GM18511 (cell line): ENCODE measurements around the gene SHISAL1.
"Not testable (repeated sequence)": the region's sequence is repeated elsewhere in the genome, so short reads cannot be mapped to it uniquely, and the experiment has no call there.

ENCODE experiments used
- ATAC-seq: cut with Tn5 transposase; IDR thresholded peaks from one replicate; pipeline ENCODE4 v1.9.1; 2021; ENCODE audit warnings: mild to moderate bottlenecking, moderate library complexity; ENCODE audit not compliant: unreplicated experiment

Gene SHISAL1

DNA sequence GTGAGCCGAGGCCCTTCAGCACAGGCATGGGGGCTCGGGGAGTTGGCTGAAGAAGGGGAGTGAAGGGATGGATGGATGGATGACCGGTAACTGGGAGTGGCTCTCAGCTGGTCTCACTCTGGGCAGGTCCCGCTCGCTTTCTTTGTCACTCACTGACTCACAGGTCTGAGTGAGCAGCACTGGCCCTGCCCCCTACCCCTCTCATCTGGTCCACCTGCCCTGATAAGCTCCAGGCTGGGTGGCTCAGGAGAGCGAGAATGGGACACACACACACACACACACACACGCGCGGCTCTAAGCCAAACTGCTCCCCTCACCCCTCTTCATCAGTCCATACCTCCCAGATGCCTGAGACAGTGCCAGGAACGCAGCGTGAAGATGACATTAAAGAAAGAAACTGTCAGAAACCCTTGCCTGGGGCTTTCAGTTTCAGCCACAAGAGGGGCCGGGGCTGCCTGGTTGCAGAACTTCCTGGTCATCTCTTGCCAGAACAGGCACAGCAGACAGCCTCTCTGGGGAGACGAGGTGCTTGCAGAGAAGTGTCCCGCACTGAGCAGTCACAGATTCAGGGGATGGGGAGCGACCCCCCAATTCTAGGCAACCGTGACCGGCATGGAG, 16.5 kb upstream of the SHISAL1 start:
- ATAC-seq: peak; percentile 86

DNA sequence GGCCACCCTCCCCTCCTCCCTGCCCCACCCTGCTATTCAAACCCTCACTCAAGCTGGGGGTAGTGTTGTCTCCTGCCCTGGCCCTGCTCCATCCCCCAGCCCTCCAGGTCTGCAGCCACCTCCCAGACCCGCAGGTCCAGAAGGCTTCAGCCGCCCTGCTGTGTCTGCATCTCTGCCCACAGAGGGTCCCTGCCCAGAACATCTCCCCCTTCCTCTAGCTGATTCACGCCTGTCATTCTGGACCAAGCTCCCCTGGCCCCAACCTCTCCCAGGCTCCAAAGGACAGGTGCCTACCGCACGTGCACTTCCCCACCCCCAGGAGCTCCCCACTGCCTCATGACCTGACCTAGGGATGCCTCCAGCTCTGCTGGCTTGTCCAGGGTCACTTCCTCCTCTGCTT, 16.0 kb upstream of the SHISAL1 start:
- no peak for ATAC-seq

DNA sequence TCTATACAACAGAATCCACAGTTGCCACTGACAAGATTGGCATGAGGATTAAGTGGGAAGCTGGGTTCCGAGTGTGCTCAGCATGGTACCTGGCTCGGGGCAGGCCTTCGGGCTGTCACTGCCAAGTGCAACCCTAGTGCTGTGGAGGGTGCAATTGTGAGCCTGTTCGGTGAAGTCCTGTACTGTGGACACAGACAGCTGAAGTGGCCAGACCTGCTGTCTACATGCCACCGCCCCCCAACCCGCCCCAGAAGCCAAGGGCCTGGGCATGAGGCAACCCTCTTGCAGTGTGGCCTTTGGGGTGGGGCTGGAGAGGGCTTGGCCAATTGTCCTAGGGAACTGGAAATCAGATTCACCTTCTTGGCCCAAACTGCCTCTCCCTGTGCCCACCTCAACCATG, 15.6 kb upstream of the SHISAL1 start:
- no peak for ATAC-seq

DNA sequence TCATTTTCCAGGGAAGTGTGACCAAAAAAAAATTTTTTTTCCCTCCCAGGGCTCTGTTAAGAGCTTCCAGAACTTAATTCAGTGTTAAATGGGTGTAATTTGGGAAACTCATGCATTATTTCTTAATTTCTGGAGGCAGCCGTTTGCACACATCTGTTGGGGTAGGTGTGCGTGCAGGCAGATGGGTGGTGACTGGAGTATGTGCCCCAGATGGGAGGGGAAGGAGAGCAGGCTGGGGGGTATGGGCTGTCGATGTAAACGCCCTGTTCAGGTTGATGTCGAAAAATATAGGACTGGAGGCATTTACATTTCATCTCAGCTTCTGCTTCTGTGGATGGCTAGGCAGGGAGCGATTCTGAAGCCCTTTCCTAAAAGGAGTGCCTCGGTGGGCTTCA, 13.7 kb upstream of the SHISAL1 start:
- no peak for ATAC-seq

DNA sequence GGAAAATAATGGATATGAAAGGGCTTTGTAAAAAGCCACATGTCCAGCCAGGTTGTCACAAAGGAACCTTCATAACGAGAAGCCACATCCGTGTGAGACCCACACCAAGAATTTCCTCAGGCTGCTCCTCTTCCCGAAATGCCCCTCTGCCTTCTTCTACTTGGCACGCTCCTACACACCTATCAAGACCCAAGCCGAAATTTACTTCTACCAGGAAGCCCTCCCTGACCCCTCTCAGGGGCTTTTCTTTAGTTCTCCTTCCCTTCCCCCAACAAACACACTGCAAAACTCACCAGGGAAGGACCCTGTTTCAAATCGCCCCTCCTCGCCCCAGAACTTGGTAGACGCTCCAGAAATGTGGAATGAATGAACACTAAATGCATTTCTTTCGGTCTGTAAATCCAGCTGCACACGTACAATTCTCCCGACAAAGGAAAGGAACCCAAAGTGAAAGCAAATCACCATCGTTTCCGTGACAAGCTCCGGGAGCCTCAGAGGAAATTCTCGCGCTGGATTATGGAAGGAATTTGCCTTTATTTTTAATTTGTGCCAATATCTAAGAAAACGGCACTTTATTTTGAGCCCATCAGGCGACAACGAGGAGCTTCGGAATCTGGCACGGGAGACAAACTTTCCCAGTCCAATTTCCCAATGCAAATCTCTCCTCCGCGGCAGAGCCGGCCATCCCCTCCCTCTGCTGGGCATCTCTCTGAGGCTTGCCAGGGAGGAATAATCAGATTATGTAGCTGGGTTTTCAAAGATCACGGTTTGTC, 13.2 kb upstream of the SHISAL1 start:
- no peak for ATAC-seq

DNA sequence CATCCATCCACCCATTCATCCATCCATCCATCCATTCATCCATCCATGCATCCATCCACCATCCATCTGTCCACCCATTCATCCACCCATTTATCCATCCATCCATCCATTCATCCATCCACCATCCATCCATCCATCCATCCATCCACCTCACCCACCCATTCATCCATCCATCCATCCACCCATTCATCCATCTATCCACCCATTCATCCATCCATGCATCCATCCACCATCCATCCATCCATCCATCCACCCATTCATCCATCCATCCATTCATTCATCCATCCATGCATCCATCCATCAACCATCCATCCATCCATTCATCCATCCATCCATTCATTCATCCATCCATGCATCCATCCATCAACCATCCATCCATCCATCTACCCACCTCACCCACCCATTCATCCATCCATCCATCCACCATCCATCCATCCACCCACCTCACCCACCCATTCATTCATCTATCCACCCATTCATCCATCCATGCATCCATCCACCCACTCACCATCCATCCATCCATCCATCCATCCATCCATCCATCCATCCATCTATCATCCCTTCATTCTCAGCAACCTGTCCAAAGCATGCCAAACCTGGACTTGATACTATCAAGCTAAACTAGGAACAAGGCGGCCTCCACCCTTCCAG, 10.5 kb upstream of the SHISAL1 start:
- ATAC-seq: not testable (repeated sequence)

DNA sequence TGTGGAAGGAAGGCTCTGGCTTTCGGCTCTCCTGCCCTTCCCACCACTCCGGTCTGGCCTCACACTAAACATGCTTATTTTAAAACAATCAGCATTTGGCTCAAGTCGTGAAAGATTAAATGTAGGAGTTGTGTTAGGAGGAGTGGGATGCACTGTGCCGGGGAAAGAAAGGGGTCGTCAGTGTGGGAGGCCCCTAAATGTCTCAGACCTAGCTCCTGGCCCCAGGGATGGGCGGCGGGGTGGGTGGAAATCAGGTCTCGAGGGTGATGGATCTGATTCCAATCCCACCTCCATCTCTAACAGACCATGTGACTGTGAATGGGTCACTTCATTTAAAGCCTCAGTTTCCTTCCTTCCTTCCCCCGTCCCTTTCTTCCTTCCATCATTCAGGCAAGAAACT, 6.9 kb upstream of the SHISAL1 start:
- ATAC-seq: no peak

DNA sequence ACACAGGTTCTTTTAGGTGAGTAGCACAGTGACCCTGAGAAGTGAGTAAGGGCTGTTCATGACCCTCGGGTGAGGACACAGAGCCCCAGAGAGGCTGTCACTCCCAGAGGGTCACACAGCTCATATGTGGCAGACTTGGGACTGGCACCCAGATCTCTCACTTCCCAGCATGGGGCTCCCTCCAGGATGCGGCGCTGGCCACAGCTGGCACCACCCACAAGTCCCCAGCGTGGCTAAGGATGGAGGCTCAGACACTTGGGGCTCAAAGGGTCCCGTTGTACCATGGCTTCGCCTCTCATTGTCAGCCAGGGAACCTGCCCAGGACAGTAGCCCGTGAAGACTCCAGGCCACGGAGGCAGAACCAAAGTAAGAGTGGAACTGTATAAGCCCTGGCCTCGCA, 6.0 kb upstream of the SHISAL1 start:
- ATAC-seq: no peak

DNA sequence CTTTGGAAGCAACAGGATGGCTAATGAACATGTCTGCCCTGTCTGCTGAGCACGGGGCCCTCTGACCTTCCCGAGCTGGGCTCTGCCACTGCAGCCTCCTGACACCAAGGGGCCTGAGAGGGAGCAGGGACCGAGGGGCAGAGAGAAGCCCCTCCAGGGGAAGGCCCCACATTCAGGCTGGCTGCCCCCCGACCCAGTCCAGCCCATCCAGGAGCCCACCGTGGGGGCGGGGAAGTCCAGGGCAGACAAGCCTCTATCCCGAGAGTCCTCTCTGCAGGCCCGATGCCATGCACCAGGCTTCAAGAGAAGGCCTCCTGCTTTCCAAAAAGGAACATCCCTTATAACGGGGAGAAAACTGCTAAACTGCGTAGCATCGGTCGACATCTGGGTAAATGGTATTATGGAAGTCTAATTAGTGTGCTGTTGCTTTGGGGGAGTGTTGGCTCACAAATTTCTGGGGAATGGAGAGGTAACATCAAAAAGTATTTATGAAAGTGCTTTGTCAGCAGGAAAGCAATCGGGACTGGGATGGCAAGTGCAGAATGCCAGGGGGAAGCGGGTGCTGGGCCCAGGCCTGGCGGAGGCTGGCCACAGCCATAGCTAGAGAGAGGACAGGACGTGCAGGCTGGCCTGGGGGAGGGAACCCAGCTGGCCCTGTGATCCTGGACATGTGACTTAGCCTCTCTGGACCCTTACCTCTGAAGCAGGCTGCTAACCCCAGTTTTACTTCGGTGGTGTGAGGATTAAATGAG, 5.3 kb upstream of the SHISAL1 start:
- ATAC-seq: no peak

DNA sequence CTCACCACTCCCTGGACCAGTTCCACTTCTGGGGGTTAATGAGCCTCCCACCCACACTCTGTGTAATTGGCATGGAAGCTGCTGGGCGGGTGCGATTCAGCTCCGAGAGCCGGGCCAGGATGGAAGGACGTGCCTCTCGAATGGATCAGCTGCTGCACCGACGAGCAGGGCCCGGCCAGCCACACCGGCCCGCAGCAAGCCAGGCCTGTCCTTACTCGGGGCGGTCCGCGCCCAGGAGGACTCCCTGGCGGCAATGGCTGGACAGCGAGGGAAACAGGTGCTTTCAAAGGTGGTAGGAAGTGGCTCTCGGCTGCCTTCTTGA, 4.3 kb upstream of the SHISAL1 start:
- ATAC-seq: no peak

DNA sequence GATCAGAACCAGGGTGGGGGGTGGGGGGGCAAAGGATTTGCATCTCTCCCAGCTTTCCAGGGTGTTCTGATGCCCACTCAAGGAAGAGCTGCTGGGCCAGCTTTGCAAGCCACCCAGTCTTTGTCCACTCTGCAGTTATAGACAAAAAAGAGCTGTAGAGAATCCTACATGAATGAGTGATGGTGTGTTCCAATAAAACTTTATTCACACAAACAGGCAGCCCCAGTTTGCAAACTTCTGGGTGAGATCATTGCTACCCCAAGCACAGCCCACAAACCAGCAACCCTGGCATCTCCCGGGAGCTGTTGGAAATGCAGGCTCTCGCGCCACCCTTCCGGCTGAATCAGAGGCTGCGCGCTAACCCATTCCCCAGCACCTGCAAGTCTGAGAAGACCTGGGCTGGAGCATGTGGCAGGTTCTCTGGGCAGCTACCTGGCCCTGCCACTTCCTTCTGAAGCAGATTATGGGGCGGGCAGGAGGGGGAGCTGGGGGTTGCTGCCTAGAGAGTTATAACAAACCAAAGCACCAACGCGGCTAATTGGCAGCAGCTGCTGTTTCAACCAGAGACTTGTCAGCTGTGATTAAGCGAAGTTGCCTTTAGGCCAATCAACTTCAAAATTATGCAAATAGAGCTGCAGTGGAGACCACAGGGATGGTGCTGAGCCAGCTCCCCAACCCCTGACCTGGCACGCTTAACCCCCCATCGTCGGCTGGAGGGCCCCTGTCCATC, 3.8 kb upstream of the SHISAL1 start:
- ATAC-seq: no peak

DNA sequence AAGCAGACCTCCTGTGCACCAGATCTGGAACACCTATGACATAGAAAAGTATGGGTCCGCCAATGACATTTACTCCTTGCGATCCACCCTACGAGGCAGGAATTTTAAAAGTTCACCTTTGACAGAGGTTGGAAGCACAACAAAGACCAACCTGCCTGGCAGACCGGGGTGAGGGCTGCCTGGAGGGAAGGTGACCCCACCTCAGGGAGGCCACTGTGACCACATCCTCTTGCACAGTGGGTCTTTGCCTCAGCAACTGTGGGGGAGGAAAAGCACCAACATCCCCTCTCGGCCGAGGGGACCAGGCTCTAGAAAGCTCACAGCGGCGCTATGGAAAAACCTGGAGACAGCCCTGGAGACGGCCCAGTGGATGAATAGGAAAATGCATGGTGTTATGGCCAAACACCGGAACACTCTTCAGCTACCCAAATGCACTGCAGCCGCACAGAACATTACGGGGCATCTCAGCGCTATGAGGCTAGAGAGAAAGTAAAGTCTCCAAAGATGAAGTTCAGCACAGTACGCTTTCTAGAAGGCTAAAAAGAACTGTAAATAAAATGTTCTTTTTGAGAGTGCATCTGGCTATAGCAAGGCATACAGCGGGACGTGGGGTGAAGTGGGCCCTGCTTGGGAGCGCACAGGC, 1.8 kb upstream of the SHISAL1 start:
- ATAC-seq: no peak

DNA sequence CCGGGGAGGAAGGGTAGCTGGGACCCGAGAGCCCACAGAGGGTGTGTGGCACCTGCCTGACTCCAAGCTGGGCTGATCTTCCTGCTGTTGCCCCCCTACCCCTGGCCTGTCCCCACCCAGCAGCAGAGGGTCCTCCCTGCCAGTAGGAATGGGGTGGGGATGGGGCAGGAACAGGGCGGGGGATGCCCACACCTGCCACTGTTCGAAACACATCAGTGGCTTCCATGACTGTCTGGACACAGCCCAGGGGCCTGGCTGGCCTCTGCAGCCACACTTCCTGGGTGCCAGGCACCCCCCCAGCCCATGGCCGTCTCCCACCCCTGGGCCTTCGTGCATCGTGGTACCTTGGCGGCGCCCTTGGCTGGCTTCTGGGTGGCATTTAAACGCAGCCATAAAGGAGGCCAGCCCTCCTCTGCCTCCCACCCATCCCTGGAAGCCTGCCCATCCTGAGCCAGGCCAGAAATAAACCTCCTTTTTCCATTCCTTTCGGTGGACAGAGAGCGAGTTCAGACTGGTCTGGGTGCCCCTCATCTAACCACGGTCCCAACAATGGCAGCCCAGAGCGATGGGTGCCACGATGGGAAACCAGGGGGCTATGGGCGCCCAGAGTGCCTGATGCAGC, 745 bp upstream of the SHISAL1 start:
- no peak for ATAC-seq

DNA sequence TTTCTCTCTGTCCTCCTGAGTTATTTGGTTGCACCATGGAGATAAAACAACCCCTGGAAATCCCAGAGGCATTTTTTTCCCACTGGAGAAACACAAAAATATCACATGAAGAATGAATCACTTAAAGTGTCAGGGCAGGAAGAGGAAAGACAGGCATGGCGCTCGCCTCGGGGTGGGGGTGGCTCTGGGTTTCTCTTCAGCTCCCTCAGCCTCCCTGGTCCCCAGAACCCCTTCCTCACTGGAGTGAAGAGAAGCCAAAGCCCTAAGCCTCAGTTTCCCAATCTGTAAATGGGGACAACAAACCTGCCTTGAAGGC, 938 bp downstream of the SHISAL1 start:
- no peak for ATAC-seq

DNA sequence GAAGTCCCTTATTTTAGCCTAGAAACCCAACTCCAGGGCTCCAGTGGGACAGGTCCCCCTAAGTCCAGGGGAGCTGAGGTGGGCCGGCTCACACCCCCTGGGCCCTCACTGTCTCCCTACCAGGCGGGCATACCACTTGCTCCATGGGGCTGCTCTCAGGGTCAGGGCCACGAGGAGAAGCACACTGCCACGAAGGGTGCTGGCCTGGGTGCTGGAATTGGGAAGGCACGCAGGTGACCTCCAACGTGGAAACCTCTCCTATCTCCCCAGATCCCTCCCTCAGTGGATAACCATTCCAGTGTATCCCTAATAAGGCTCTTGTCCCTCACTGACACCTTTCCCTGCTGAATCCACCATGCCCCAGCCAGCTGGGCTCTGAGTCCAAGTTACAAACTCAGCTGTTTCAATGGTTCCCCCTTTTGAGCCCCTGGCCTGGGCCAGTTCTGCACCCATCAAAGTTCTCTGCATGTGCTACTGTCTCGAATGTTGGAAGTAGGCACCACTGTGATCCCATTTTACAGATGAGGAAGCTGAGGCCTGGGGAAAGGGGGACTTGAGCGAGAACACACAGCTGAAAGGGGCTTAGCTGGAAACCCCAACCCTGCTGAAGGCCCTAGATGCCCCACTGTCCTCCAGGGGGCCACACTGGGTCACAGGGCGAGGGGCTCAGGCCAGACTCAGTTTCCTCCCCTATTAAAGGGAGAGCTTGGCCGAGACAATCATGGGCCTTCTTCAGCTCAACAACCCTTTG, 1.5 kb downstream of the SHISAL1 start:
- no peak for ATAC-seq

DNA sequence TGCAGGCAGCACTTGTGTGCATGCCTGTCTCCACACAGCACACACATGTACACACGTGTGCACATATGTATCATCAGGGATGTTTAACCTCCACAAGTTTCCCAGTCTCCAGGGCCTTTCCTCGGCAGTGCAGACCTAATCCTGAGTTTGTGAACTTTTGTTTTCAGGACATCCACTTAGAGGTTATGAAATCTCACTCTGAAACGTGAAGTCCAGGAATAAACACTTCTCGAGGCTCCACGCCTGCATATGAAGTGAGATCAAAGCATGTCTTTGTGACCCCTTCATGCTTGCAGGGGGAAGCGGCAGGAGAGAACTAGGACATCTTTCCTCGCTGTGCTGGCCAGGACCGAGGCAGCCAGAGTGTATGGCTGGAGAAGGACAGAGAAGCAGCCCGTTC, 3.1 kb downstream of the SHISAL1 start:
- ATAC-seq: no peak

DNA sequence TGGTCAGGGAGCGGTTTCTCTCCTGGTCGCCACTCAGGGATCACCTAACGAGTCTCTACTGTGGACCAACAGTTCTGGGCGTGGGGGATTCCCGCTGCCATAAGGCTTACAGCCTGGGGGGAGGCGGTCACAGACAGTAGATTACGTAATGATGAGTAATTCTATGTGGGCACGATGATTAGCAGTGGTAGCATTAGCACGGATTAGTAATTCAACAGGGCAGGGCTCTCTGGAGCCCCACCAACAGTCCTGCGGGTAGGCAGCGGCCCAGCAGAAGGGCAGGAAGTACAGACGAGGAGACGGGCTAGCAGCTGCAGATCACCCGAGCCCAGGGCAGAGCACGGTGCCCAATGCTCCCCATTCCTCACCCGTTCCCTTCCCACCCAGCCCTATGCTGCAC, 3.6 kb downstream of the SHISAL1 start:
- no peak for ATAC-seq

DNA sequence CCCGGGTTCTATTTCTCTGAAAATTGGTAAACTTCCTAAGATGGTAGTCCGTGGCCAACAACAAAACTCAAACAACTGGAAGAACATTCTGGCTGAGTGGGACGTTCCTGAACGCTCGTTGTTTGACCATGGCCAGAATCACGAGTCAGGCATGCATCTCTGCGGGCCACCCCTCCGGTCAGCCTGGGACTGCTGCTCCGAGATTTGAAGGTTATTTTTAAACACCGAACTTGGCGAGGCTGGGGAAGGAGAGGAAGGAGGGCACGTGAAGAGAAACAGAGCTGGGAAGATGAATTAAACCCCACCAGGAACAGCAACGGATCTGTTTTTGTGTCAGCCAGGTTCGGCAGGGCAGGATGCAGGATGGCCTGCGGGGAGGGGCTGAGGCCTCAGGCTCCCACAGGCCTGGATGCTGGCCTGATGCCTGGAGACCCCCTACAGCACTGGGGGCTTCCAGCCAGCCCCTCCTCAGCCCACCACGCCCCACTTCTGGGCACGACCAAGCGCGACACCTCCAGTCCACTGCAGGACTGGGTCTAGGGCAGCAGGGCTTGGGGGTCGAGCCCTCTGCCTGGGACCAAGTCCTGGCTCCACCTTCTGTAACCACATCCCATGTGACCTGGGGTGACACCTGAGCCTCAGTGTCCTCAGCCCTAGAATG, 5.1 kb downstream of the SHISAL1 start:
- ATAC-seq: no peak

DNA sequence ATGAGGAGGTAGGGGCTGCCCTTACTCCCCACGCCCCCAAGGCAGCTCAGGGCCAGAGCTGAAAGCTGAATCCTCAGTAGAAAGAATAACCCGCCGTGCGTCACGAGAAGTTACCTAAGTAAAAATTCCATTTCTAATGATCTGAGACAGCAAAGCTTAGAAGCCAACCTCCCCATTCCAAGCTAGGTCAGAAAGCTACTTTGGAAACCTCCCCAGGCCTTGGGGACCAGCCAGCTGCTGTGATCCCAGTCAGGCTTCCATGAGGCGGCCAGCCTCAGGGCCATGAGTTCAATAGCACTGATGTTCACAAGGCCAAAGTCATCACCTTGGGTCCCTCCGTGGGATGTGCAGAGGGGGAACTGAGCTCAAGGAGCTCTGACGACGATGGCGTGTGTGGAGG, 6.9 kb downstream of the SHISAL1 start:
- no peak for ATAC-seq
